LNCaP clone FGC (cell line): ENCODE data around the gene L3HYPDH.
A peak's percentile ranks its signal among the peaks of the same experiment; 100 is the strongest.

ENCODE experiments used
- DNase-seq: peaks from one replicate; pipeline ENCODE4 v3.0.0-alpha.2; 2011; ENCODE audit warnings: low read depth
- H3K4me3 ChIP-seq: 2 replicates; pipeline ENCODE4 v1.5.1; 2011; ENCODE audit warnings: mild to moderate bottlenecking, low read depth, low read length, control low read depth
- TF ChIP-seq, protein P1 (sequence below): IDR thresholded peaks from 2 replicates; pipeline ENCODE4 v1.5.1; 2012; ENCODE audit warnings: mild to moderate bottlenecking; ENCODE audit not compliant: control insufficient read depth, insufficient read depth; ENCODE audit errors: extremely low read depth

Gene L3HYPDH

GRCh38 chr14:59483819-59484638 lies at the start of gene L3HYPDH, which contains the start of gene JKAMP:
L3HYPDH (minus strand) TSS chr14:59484408; CDS start chr14:59484316, 92 bp downstream.
JKAMP (plus strand) TSS chr14:59484517; CDS start chr14:59484590, 73 bp downstream.
- DNase-seq = peak; percentile 82
- TF ChIP-seq, protein P1, sequence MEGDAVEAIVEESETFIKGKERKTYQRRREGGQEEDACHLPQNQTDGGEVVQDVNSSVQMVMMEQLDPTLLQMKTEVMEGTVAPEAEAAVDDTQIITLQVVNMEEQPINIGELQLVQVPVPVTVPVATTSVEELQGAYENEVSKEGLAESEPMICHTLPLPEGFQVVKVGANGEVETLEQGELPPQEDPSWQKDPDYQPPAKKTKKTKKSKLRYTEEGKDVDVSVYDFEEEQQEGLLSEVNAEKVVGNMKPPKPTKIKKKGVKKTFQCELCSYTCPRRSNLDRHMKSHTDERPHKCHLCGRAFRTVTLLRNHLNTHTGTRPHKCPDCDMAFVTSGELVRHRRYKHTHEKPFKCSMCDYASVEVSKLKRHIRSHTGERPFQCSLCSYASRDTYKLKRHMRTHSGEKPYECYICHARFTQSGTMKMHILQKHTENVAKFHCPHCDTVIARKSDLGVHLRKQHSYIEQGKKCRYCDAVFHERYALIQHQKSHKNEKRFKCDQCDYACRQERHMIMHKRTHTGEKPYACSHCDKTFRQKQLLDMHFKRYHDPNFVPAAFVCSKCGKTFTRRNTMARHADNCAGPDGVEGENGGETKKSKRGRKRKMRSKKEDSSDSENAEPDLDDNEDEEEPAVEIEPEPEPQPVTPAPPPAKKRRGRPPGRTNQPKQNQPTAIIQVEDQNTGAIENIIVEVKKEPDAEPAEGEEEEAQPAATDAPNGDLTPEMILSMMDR = peak; percentile 73
- peak within 1 kb of the TSS; percentile 83 for H3K4me3 ChIP-seq

GRCh38 chr14:59532419-59532818 lies 48.2 kb upstream of the L3HYPDH start:
- DNase-seq = no peak
- no peak overlapping the region for H3K4me3 ChIP-seq
- TF ChIP-seq, protein P1 = no peak

GRCh38 chr14:59530349-59530748 lies 46.1 kb upstream of the L3HYPDH start:
- TF ChIP-seq, protein P1 = no peak
- no peak for DNase-seq
- H3K4me3 ChIP-seq = no peak overlapping the region

DNA sequence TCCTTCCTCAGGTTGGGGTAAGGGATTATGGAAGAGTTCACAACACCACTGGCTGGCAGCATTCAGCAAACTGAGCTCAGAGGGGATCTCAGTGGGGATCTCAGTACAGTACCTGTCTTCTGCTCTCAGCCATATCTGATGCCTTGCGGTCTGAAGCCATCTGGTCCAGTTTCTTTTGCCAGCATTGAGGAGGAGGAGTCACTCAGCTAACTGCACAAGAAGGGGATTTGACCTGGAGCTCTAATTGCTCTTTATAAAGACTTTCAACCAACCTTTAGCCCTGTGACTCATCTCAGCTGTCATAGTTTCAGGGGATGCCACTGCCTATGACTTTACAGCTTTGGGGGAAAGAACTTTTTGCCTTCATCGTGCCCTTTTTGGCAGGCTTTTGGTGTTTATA lies 45.0 kb upstream of the L3HYPDH start:
- no peak overlapping the region for H3K4me3 ChIP-seq
- no peak for DNase-seq
- TF ChIP-seq, protein P1 = no peak

DNA sequence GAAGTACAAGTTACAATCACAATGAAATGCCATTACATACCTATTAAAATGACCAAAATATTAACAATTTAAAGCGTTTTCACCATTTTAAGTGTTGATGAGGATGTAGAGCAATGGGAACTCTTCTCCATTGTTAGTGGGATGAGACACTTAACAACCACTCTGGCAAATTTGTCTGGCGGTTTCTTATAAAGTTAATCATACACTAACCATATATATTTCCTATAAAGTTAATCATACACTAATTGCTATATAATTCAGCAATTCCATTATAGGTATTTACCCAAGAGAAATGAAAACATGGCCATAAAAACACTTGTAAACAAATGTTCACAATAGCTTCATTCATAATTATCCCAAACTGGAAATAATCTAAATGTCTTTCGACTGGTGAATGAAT lies 36.0 kb upstream of the L3HYPDH start:
- H3K4me3 ChIP-seq = no peak overlapping the region
- TF ChIP-seq, protein P1 = no peak
- DNase-seq = no peak

GRCh38 chr14:59511916-59512575 lies 27.8 kb upstream of the L3HYPDH start:
- TF ChIP-seq, protein P1 = peak; percentile 48
- no peak for DNase-seq
- H3K4me3 ChIP-seq = no peak overlapping the region
